Cortex of kidney (tissue), 1 donor: ENCODE measurements around the gene MRFAP1L1.

ENCODE experiments used
- DNase-seq: peaks from one replicate; lab custom pipeline; 2025; lab: John Stamatoyannopoulos, UW

MRFAP1L1 gene

GRCh38 chr4:6716018-6716911 lies 6.6 kb upstream of the MRFAP1L1 start, which contains the start of gene BLOC1S4:
BLOC1S4 (plus strand) TSS chr4:6716174; CDS start chr4:6716210, 36 bp downstream.
- no peak for DNase-seq

- DNase-seq = no peak
These were observed 6.0 kb upstream of the MRFAP1L1 start for GRCh38 chr4:6715704-6716017.

GRCh38 chr4:6714954-6715353 lies 5.3 kb upstream of the MRFAP1L1 start:
- no peak for DNase-seq

- DNase-seq = no peak
These were observed 1.3 kb upstream of the MRFAP1L1 start for GRCh38 chr4:6710996-6711395.

- DNase-seq = no peak
These were observed 617 bp upstream of the MRFAP1L1 start for GRCh38 chr4:6710282-6710681.

GRCh38 chr4:6706173-6706572 lies 3.5 kb downstream of the MRFAP1L1 start:
- DNase-seq = no peak

- no peak for DNase-seq
These were observed 4.0 kb downstream of the MRFAP1L1 start for GRCh38 chr4:6705646-6706045.

- DNase-seq = no peak
These were observed 5.9 kb downstream of the MRFAP1L1 start for GRCh38 chr4:6703786-6704185.

GRCh38 chr4:6702761-6703160 lies 6.9 kb downstream of the MRFAP1L1 start:
- no peak for DNase-seq

GRCh38 chr4:6701371-6701770 lies 8.3 kb downstream of the MRFAP1L1 start:
- DNase-seq = no peak

- DNase-seq = no peak
These were observed 9.8 kb downstream of the MRFAP1L1 start for GRCh38 chr4:6699903-6700302.

GRCh38 chr4:6699388-6699787 lies 10.3 kb downstream of the MRFAP1L1 start:
- DNase-seq = no peak

- no peak for DNase-seq
These were observed 12.5 kb downstream of the MRFAP1L1 start for GRCh38 chr4:6697131-6697530.

- no peak for DNase-seq
These were observed 13.1 kb downstream of the MRFAP1L1 start for GRCh38 chr4:6696611-6697010.

GRCh38 chr4:6695660-6696610 lies 13.7 kb downstream of the MRFAP1L1 start:
- no peak for DNase-seq

- DNase-seq = no peak
These were observed 15.3 kb downstream of the MRFAP1L1 start for GRCh38 chr4:6694177-6694901.

- no peak for DNase-seq
These were observed 16.2 kb downstream of the MRFAP1L1 start, which contains the start of gene S100P for GRCh38 chr4:6693231-6694176. S100P (plus strand) TSS chr4:6693878; CDS start chr4:6693933, 55 bp downstream.

GRCh38 chr4:6692806-6693205 lies 16.9 kb downstream of the MRFAP1L1 start:
- DNase-seq = no peak

- DNase-seq = no peak
These were observed 17.3 kb downstream of the MRFAP1L1 start for GRCh38 chr4:6692379-6692778.

- no peak for DNase-seq
These were observed 20.1 kb downstream of the MRFAP1L1 start for GRCh38 chr4:6689506-6689960.
